ENCODE measurements around the gene UBE2J2. TPM values are rescaled to one million over a fixed set of nuclear protein-coding genes. Genes with fewer than 3 reads are reported as not detected.

UBE2J2 gene
- total RNA-seq, 1 experiment from 2014 or later, result 54.2 TPM

- TF ChIP-seq CTCF (conservative IDR thresholded peaks at IDR 0.05) (no peak), EZH2 (IDR thresholded peaks at IDR 0.05; ENCODE audit: low read depth) (no peak)
These were observed 13.8 kb upstream of the UBE2J2 start for GRCh38 chr1:1287288-1288110.

GRCh38 chr1:1286313-1287261 lies 12.9 kb upstream of the UBE2J2 start:
- Histone ChIP-seq H3K4me2 (no peak overlapping the region), H3K9me2 (ENCODE audit: insufficient read depth) (no peaks in the 10 kb centered on the region), H4K20me1 (ENCODE audit: insufficient read depth) (no peaks in the 10 kb centered on the region), H3K4me1 (replicated peaks; ENCODE audit: insufficient read depth) (peaks cover 26% of the 10 kb centered on the region), H3K9me3 (ENCODE audit: insufficient read depth, low read depth) (no peaks in the 10 kb centered on the region), H3K27ac (no peak overlapping the region), H3K27me3 (ENCODE audit: insufficient read depth, low read depth) (no peaks in the 10 kb centered on the region), H3K36me3 (ENCODE audit: low read depth) (no peaks in the 10 kb centered on the region), H3F3A (ENCODE audit: insufficient read depth, low read depth) (peaks cover 10% of the 10 kb centered on the region; the same call in 1 of the 2 replicates), H3K4me3 (no peak overlapping the region), H3K79me2 (ENCODE audit: low read depth) (no peaks in the 10 kb centered on the region), H2AFZ (no peak overlapping the region)
- DNase-seq, result no peak
- ChIA-PET POLR2A (ENCODE audit: unreplicated experiment) (no interaction called here), CTCF (no interaction called here)
- TF ChIP-seq EZH2 (IDR thresholded peaks at IDR 0.05; ENCODE audit: low read depth) (no peak), CTCF (conservative IDR thresholded peaks at IDR 0.05) (no peak)
- BruUV-seq (replicated peaks), result no TSS peak
- intact Hi-C loops (cut with micrococcal nuclease; ENCODE audit: unreplicated experiment), result no loop called here

More at GRCh38 chr1:1287288-1288110, 13.8 kb upstream of the UBE2J2 start:
- H3K79me2 ChIP-seq (ENCODE audit: low read depth), result no peaks in the 10 kb centered on the region
- H3K27me3 ChIP-seq (ENCODE audit: insufficient read depth, low read depth), result no peaks in the 10 kb centered on the region
- H4K20me1 ChIP-seq (ENCODE audit: insufficient read depth), result no peaks in the 10 kb centered on the region
- H2AFZ ChIP-seq, result no peak overlapping the region
- no peaks in the 10 kb centered on the region for H3K36me3 ChIP-seq (ENCODE audit: low read depth)
- CTCF ChIA-PET, result no interaction called here
- H3K4me2 ChIP-seq, result no peak overlapping the region
- no peak overlapping the region for H3K27ac ChIP-seq
- intact Hi-C loops (cut with micrococcal nuclease; ENCODE audit: unreplicated experiment), result no loop called here
- H3K4me3 ChIP-seq, result no peak overlapping the region
- DNase-seq, result no peak
- POLR2A ChIA-PET (ENCODE audit: unreplicated experiment), result no interaction called here
- no peaks in the 10 kb centered on the region for H3K9me3 ChIP-seq (ENCODE audit: insufficient read depth, low read depth)
- H3K4me1 ChIP-seq (replicated peaks; ENCODE audit: insufficient read depth), result peaks cover 20% of the 10 kb centered on the region
- no TSS peak for BruUV-seq (replicated peaks)
- H3F3A ChIP-seq (ENCODE audit: insufficient read depth, low read depth), result peaks cover 10% of the 10 kb centered on the region; the same call in 1 of the 2 replicates
- H3K9me2 ChIP-seq (ENCODE audit: insufficient read depth), result no peaks in the 10 kb centered on the region

GRCh38 chr1:1285611-1286311 lies 12.1 kb upstream of the UBE2J2 start:
- Histone ChIP-seq H2AFZ (no peak overlapping the region), H4K20me1 (ENCODE audit: insufficient read depth) (no peaks in the 10 kb centered on the region), H3K79me2 (ENCODE audit: low read depth) (no peaks in the 10 kb centered on the region), H3K9me2 (ENCODE audit: insufficient read depth) (no peaks in the 10 kb centered on the region), H3K27me3 (ENCODE audit: insufficient read depth, low read depth) (no peaks in the 10 kb centered on the region), H3F3A (ENCODE audit: insufficient read depth, low read depth) (peaks cover 14% of the 10 kb centered on the region; the same call in 1 of the 2 replicates), H3K4me1 (replicated peaks; ENCODE audit: insufficient read depth) (peaks cover 19% of the 10 kb centered on the region), H3K36me3 (ENCODE audit: low read depth) (no peaks in the 10 kb centered on the region), H3K4me2 (no peak overlapping the region), H3K9me3 (ENCODE audit: insufficient read depth, low read depth) (no peaks in the 10 kb centered on the region), H3K27ac (no peak overlapping the region), H3K4me3 (no peak overlapping the region)
- intact Hi-C loops (cut with micrococcal nuclease; ENCODE audit: unreplicated experiment), result no loop called here
- TF ChIP-seq CTCF (conservative IDR thresholded peaks at IDR 0.05) (no peak), EZH2 (IDR thresholded peaks at IDR 0.05; ENCODE audit: low read depth) (no peak)
- no peak for DNase-seq
- POLR2A ChIA-PET (ENCODE audit: unreplicated experiment), result no interaction called here
- BruUV-seq (replicated peaks), result no TSS peak
- CTCF ChIA-PET, result interaction anchor here (0.6 kb wide), 1 partner anchor 15 kb away, joined by 10 read pairs; no protein-coding TSS in a partner anchor

Measured in PC-9 (cell line).